Endothelial cell (in vitro differentiated cells): ENCODE results near the gene BTBD7. TPM values are rescaled to one million over a fixed set of nuclear protein-coding genes. Genes with fewer than 3 reads are reported as not detected.

Experiments used
- DNase-seq: peaks from one replicate; pipeline ENCODE4 v3.0.0; 2021; ENCODE audit warnings: low spot score
- H3K27ac Mint-ChIP-seq: one replicate; pipeline ENCODE4 v1.8.0; 2021; ENCODE audit warnings: mixed read lengths, inconsistent platforms; ENCODE audit not compliant: unreplicated experiment
- H3K27me3 Mint-ChIP-seq: one replicate; pipeline ENCODE4 v1.8.0; 2021; ENCODE audit warnings: mild to moderate bottlenecking, moderate library complexity, mixed read lengths, inconsistent platforms; ENCODE audit not compliant: unreplicated experiment
- H3K36me3 Mint-ChIP-seq: one replicate; pipeline ENCODE4 v1.8.0; 2021; ENCODE audit warnings: mild to moderate bottlenecking, low read depth, mixed read lengths, inconsistent platforms; ENCODE audit not compliant: unreplicated experiment
- H3K4me1 Mint-ChIP-seq: one replicate; pipeline ENCODE4 v1.8.0; 2021; ENCODE audit warnings: mild to moderate bottlenecking, mixed read lengths, inconsistent platforms; ENCODE audit not compliant: unreplicated experiment
- H3K4me3 Mint-ChIP-seq: one replicate; pipeline ENCODE4 v1.8.0; 2021; ENCODE audit warnings: mild to moderate bottlenecking, mixed read lengths, inconsistent platforms; ENCODE audit not compliant: unreplicated experiment
- H3K9me3 Mint-ChIP-seq: one replicate; pipeline ENCODE4 v1.8.0; 2021; ENCODE audit warnings: mixed read lengths, inconsistent platforms; ENCODE audit not compliant: unreplicated experiment
- CTCF ChIP-seq: fragments of 200-600 bp; sonication (generic); IDR thresholded peaks from one replicate; pipeline ENCODE4 v1.5.0; 2021; ENCODE audit warnings: antibody characterized with exemption; ENCODE audit not compliant: unreplicated experiment
- long read RNA-seq: library from polyadenylated mRNA; unstranded; transcript quantifications from one replicate; pipeline ENCODE4 v2.0.0, GENCODE V29; 2020; ENCODE audit not compliant: unreplicated experiment
- total RNA-seq: library from RNA; stranded (reverse); fragmentation: NEBNext Ultra II Directional; extraction: Animal tissue kit (Norgen Biotek cat#: 25700); gene quantifications from one replicate; pipeline ENCODE4 v1.2.1, GENCODE V29; 2021; ENCODE audit not compliant: unreplicated experiment

The BTBD7 gene
- total RNA-seq: 71.1 TPM
- long read RNA-seq, partial matches to known transcripts: 2 of 5 reads
- long read RNA-seq, other reads (novel, unspliced or antisense): 3 of 5 reads

- TF ChIP-seq CTCF: no peak
- Mint-ChIP-seq H3K4me3 (peak within 1 kb of the TSS; percentile 96), H3K27ac (peak within 1 kb of the TSS; percentile 94), H3K4me1 (peaks cover 34% of the 10 kb centered on the region), H3K9me3 (no peaks in the 10 kb centered on the region), H3K27me3 (peaks cover 12% of the 10 kb centered on the region), H3K36me3 (peaks cover 2% of the 10 kb centered on the region)
- peak; percentile 98 for DNase-seq
These were observed at the start of gene BTBD7 for GRCh38 chr14:93332853-93333630. TSS of gene BTBD7 (minus strand) at chr14:93333036. CDS start at chr14:93296051, 36,985 bp downstream.

- Mint-ChIP-seq H3K9me3 (no peaks in the 10 kb centered on the region), H3K36me3 (no peaks in the 10 kb centered on the region), H3K27ac (no peak overlapping the region), H3K27me3 (no peaks in the 10 kb centered on the region), H3K4me1 (no peaks in the 10 kb centered on the region), H3K4me3 (no peak overlapping the region)
- TF ChIP-seq CTCF: no peak
- no peak for DNase-seq
These were observed 48.8 kb upstream of the BTBD7 start for GRCh38 chr14:93381644-93382043.

- Mint-ChIP-seq H3K27me3 (no peaks in the 10 kb centered on the region), H3K27ac (no peak overlapping the region), H3K4me1 (no peaks in the 10 kb centered on the region), H3K36me3 (no peaks in the 10 kb centered on the region), H3K9me3 (no peaks in the 10 kb centered on the region), H3K4me3 (no peak overlapping the region)
- no peak for TF ChIP-seq CTCF
- DNase-seq: no peak
These were observed 47.0 kb upstream of the BTBD7 start for GRCh38 chr14:93379831-93380230.

GRCh38 chr14:93375673-93376156, 42.9 kb upstream of the BTBD7 start:
- no peaks in the 10 kb centered on the region for H3K9me3 Mint-ChIP-seq
- no peaks in the 10 kb centered on the region for H3K4me1 Mint-ChIP-seq
- H3K36me3 Mint-ChIP-seq: no peaks in the 10 kb centered on the region
- H3K4me3 Mint-ChIP-seq: no peak overlapping the region
- no peaks in the 10 kb centered on the region for H3K27me3 Mint-ChIP-seq
- H3K27ac Mint-ChIP-seq: no peak overlapping the region
- DNase-seq: no peak
- no peak for TF ChIP-seq CTCF

GRCh38 chr14:93369713-93370266, 37.0 kb upstream of the BTBD7 start:
- Mint-ChIP-seq H3K36me3 (no peaks in the 10 kb centered on the region), H3K27me3 (no peaks in the 10 kb centered on the region), H3K9me3 (no peaks in the 10 kb centered on the region), H3K4me3 (no peak overlapping the region), H3K27ac (no peak overlapping the region), H3K4me1 (no peaks in the 10 kb centered on the region)
- DNase-seq: no peak
- no peak for TF ChIP-seq CTCF
